ENCODE data around the gene SYT12. TPM values are rescaled to one million over a fixed set of nuclear protein-coding genes. Genes with fewer than 3 reads are reported as not detected.

The SYT12 gene
- total and polyA plus RNA-seq, 4 donors: 0.12 to 0.25 (median 0.17) TPM; not detected in 1

- 78 to 83% methylated on average over 14 of the region's 14 CpGs for WGBS, 2 donors
- TF ChIP-seq CTCF (IDR thresholded peaks at IDR 0.05; ENCODE audit: control extremely low read depth, extremely low read depth): no peak
These were observed 22.4 kb downstream of the SYT12 start for GRCh38 chr11:67045314-67045713.

GRCh38 chr11:67048515-67049130 lies 25.7 kb downstream of the SYT12 start:
- ATAC-seq (ENCODE audit: insufficient read depth, low FRiP score): no peak
- no peaks in the 10 kb centered on the region for H3K36me3 ChIP-seq (ENCODE audit: control insufficient read depth in 4 of 4, insufficient read depth in 4 of 4, low read length in 4 of 4)
- H3K4me3 ChIP-seq: no peak overlapping the region
- no peaks in the 10 kb centered on the region for H3K9me3 ChIP-seq (ENCODE audit: control insufficient read depth in 4 of 4, insufficient read depth in 3 of 4, low read length in 3 of 4)
- DNase-seq: no peak
- TF ChIP-seq CTCF (IDR thresholded peaks at IDR 0.05; ENCODE audit: control extremely low read depth, extremely low read depth): no peak
- no peak overlapping the region for H3K27ac ChIP-seq (ENCODE audit: low read depth in 1 of 2, low read length in 1 of 2)
- no peaks in the 10 kb centered on the region for H3K27me3 ChIP-seq (ENCODE audit: control insufficient read depth in 3 of 3, insufficient read depth in 3 of 3, low read length in 2 of 3)
- no peaks in the 10 kb centered on the region for H3K4me1 ChIP-seq (ENCODE audit: control insufficient read depth in 5 of 5, insufficient read depth in 5 of 5, low read length in 5 of 5)
- H3K9ac ChIP-seq (ENCODE audit: insufficient read depth in 1 of 2, low read length in 2 of 2): no peak overlapping the region
- 93 to 95% methylated on average over 22 of the region's 22 CpGs for WGBS, 2 donors

More at GRCh38 chr11:67045314-67045713, 22.4 kb downstream of the SYT12 start:
- H3K9ac ChIP-seq (ENCODE audit: insufficient read depth in 1 of 2, low read length in 2 of 2): no peak overlapping the region
- H3K36me3 ChIP-seq (ENCODE audit: control insufficient read depth in 4 of 4, insufficient read depth in 4 of 4, low read length in 4 of 4): no peaks in the 10 kb centered on the region
- H3K4me3 ChIP-seq: no peak overlapping the region
- H3K27ac ChIP-seq (ENCODE audit: low read depth in 1 of 2, low read length in 1 of 2): no peak overlapping the region
- no peak for DNase-seq
- H3K9me3 ChIP-seq (ENCODE audit: control insufficient read depth in 4 of 4, insufficient read depth in 3 of 4, low read length in 3 of 4): no peaks in the 10 kb centered on the region
- ATAC-seq (ENCODE audit: insufficient read depth, low FRiP score): no peak
- no peaks in the 10 kb centered on the region for H3K27me3 ChIP-seq (ENCODE audit: control insufficient read depth in 3 of 3, insufficient read depth in 3 of 3, low read length in 2 of 3)
- no peaks in the 10 kb centered on the region for H3K4me1 ChIP-seq (ENCODE audit: control insufficient read depth in 5 of 5, insufficient read depth in 5 of 5, low read length in 5 of 5)

GRCh38 chr11:67050139-67050538 lies 27.2 kb downstream of the SYT12 start:
- no peak overlapping the region for H3K9ac ChIP-seq (ENCODE audit: insufficient read depth in 1 of 2, low read length in 2 of 2)
- peaks cover 0 to 12% (median 2%) of the 10 kb centered on the region in 5 donors for H3K4me1 ChIP-seq (ENCODE audit: control insufficient read depth in 5 of 5, insufficient read depth in 5 of 5, low read length in 5 of 5)
- ATAC-seq (ENCODE audit: insufficient read depth, low FRiP score) (no peak), DNase-seq (no peak)
- TF ChIP-seq CTCF (IDR thresholded peaks at IDR 0.05; ENCODE audit: control extremely low read depth, extremely low read depth): no peak
- no peak overlapping the region for H3K4me3 ChIP-seq
- no peaks in the 10 kb centered on the region for H3K9me3 ChIP-seq (ENCODE audit: control insufficient read depth in 4 of 4, insufficient read depth in 3 of 4, low read length in 3 of 4)
- WGBS, 2 donors: 89 to 92% methylated on average over 3 of the region's 3 CpGs
- no peaks in the 10 kb centered on the region for H3K36me3 ChIP-seq (ENCODE audit: control insufficient read depth in 4 of 4, insufficient read depth in 4 of 4, low read length in 4 of 4)
- no peaks in the 10 kb centered on the region for H3K27me3 ChIP-seq (ENCODE audit: control insufficient read depth in 3 of 3, insufficient read depth in 3 of 3, low read length in 2 of 3)
- no peak overlapping the region for H3K27ac ChIP-seq (ENCODE audit: low read depth in 1 of 2, low read length in 1 of 2)

Measured in lung (tissue), 12 donors.